ENCODE measurements around the gene ATP11A. TPM values are rescaled to one million over a fixed set of nuclear protein-coding genes. Genes with fewer than 3 reads are reported as not detected.

The ATP11A gene
- total RNA-seq, 2 donors from 2014 or later, result 10.9 to 89.3 TPM

- Histone ChIP-seq H3K27ac (no peak overlapping the region), H3K4me1 (replicated peaks) (no peaks in the 10 kb centered on the region), H3K36me3 (no peaks in the 10 kb centered on the region), H3K27me3 (replicated peaks; ENCODE audit: insufficient read depth) (no peaks in the 10 kb centered on the region), H3K9me3 (no peaks in the 10 kb centered on the region), H3K4me3 (no peak overlapping the region)
- TF ChIP-seq POLR2A (IDR thresholded peaks at IDR 0.05) (no peak), POLR2AphosphoS5 (IDR thresholded peaks at IDR 0.05) (no peak), CTCF (IDR thresholded peaks at IDR 0.05) (no peak)
- DNase-seq (ENCODE audit: low spot score), result no peak
- intact Hi-C loops (cut with DNase I), result no loop called here
- WGBS, result 89% methylated on average over 10 of the region's 10 CpGs
These were observed 197.7 kb downstream of the ATP11A start for GRCh38 chr13:112887557-112887991.

GRCh38 chr13:112888238-112889111 lies 198.6 kb downstream of the ATP11A start:
- H3K4me3 ChIP-seq, result no peak overlapping the region
- no peak for TF ChIP-seq POLR2AphosphoS5 (IDR thresholded peaks at IDR 0.05)
- no peak for TF ChIP-seq CTCF (IDR thresholded peaks at IDR 0.05)
- no peak for TF ChIP-seq POLR2A (IDR thresholded peaks at IDR 0.05)
- H3K27me3 ChIP-seq (replicated peaks; ENCODE audit: insufficient read depth), result no peaks in the 10 kb centered on the region
- peaks cover 2% of the 10 kb centered on the region for H3K4me1 ChIP-seq (replicated peaks)
- no peak overlapping the region for H3K27ac ChIP-seq
- no peaks in the 10 kb centered on the region for H3K36me3 ChIP-seq
- H3K9me3 ChIP-seq, result no peaks in the 10 kb centered on the region
- 86% methylated on average over 23 of the region's 34 CpGs for WGBS
- intact Hi-C loops (cut with DNase I), result no loop called here
- DNase-seq (ENCODE audit: low spot score), result no peak

- 94% methylated on average over 40 of the region's 42 CpGs for WGBS
- TF ChIP-seq POLR2AphosphoS5 (IDR thresholded peaks at IDR 0.05), result no peak
- TF ChIP-seq CTCF (IDR thresholded peaks at IDR 0.05), result no peak
- TF ChIP-seq POLR2A (IDR thresholded peaks at IDR 0.05), result no peak
- intact Hi-C loops (cut with DNase I), result no loop called here
- Histone ChIP-seq H3K27me3 (replicated peaks; ENCODE audit: insufficient read depth) (no peaks in the 10 kb centered on the region), H3K36me3 (no peaks in the 10 kb centered on the region), H3K4me3 (no peak overlapping the region), H3K9me3 (no peaks in the 10 kb centered on the region), H3K27ac (no peak overlapping the region), H3K4me1 (replicated peaks) (peaks cover 6% of the 10 kb centered on the region)
- DNase-seq (ENCODE audit: low spot score), result no peak
These were observed 199.8 kb downstream of the ATP11A start for GRCh38 chr13:112889351-112890290.

- Histone ChIP-seq H3K4me1 (replicated peaks) (peaks cover 6% of the 10 kb centered on the region), H3K27ac (no peak overlapping the region), H3K27me3 (replicated peaks; ENCODE audit: insufficient read depth) (no peaks in the 10 kb centered on the region), H3K36me3 (no peaks in the 10 kb centered on the region), H3K4me3 (no peak overlapping the region), H3K9me3 (no peaks in the 10 kb centered on the region)
- intact Hi-C loops (cut with DNase I), result no loop called here
- TF ChIP-seq POLR2AphosphoS5 (IDR thresholded peaks at IDR 0.05) (no peak), POLR2A (IDR thresholded peaks at IDR 0.05) (no peak), CTCF (IDR thresholded peaks at IDR 0.05) (no peak)
- 93% methylated on average over 26 of the region's 27 CpGs for WGBS
- DNase-seq (ENCODE audit: low spot score), result no peak
These were observed 200.7 kb downstream of the ATP11A start for GRCh38 chr13:112890316-112891145.
